ENCODE measurements around the gene METTL5.
"Not testable (repeated sequence)": the region's sequence is repeated elsewhere in the genome, so short reads cannot be mapped to it uniquely, and the experiment has no call there.

Gene METTL5

GRCh38 chr2:169824373-169825333, at the start of gene METTL5:
METTL5 (minus strand) TSS chr2:169824905; CDS start chr2:169824597, 308 bp downstream.
- TF ChIP-seq CTCF (IDR thresholded peaks at IDR 0.05; ENCODE audit: insufficient read depth, low read depth, low read length, missing control alignments) = peak; percentile 96
- DNase-seq (ENCODE audit: low read depth) = peak; percentile 88
- H3K4me3 ChIP-seq (ENCODE audit: low read depth, low read length) = peak within 1 kb of the TSS; percentile 98

- DNase-seq (ENCODE audit: low read depth) = no peak
- no peak for TF ChIP-seq CTCF (IDR thresholded peaks at IDR 0.05; ENCODE audit: insufficient read depth, low read depth, low read length, missing control alignments)
- H3K4me3 ChIP-seq (ENCODE audit: low read depth, low read length) = no peak overlapping the region
Measured at GRCh38 chr2:169871994-169872393, 47.3 kb upstream of the METTL5 start.

- DNase-seq (ENCODE audit: low read depth); H3K4me3 ChIP-seq (ENCODE audit: low read depth, low read length): not testable (repeated sequence)
Measured at GRCh38 chr2:169871369-169871768, 46.7 kb upstream of the METTL5 start.

GRCh38 chr2:169868951-169869350, 44.2 kb upstream of the METTL5 start:
- no peak for TF ChIP-seq CTCF (IDR thresholded peaks at IDR 0.05; ENCODE audit: insufficient read depth, low read depth, low read length, missing control alignments)
- H3K4me3 ChIP-seq (ENCODE audit: low read depth, low read length) = no peak overlapping the region
- DNase-seq (ENCODE audit: low read depth) = no peak

GRCh38 chr2:169867579-169867978, 42.9 kb upstream of the METTL5 start:
- no peak for DNase-seq (ENCODE audit: low read depth)
- H3K4me3 ChIP-seq (ENCODE audit: low read depth, low read length) = no peak overlapping the region
- no peak for TF ChIP-seq CTCF (IDR thresholded peaks at IDR 0.05; ENCODE audit: insufficient read depth, low read depth, low read length, missing control alignments)

- H3K4me3 ChIP-seq (ENCODE audit: low read depth, low read length) = not testable (repeated sequence)
Measured at GRCh38 chr2:169866230-169866629, 41.5 kb upstream of the METTL5 start.

GRCh38 chr2:169865492-169865891, 40.8 kb upstream of the METTL5 start:
- no peak for TF ChIP-seq CTCF (IDR thresholded peaks at IDR 0.05; ENCODE audit: insufficient read depth, low read depth, low read length, missing control alignments)
- no peak for DNase-seq (ENCODE audit: low read depth)
- H3K4me3 ChIP-seq (ENCODE audit: low read depth, low read length) = no peak overlapping the region

More at GRCh38 chr2:169866230-169866629, 41.5 kb upstream of the METTL5 start:
- not testable (repeated sequence) for DNase-seq (ENCODE audit: low read depth)

GRCh38 chr2:169862816-169863215, 38.1 kb upstream of the METTL5 start:
- DNase-seq (ENCODE audit: low read depth) = no peak
- no peak overlapping the region for H3K4me3 ChIP-seq (ENCODE audit: low read depth, low read length)
- no peak for TF ChIP-seq CTCF (IDR thresholded peaks at IDR 0.05; ENCODE audit: insufficient read depth, low read depth, low read length, missing control alignments)
